Measurements from ENCODE around the gene WDFY4.

Gene WDFY4

DNA sequence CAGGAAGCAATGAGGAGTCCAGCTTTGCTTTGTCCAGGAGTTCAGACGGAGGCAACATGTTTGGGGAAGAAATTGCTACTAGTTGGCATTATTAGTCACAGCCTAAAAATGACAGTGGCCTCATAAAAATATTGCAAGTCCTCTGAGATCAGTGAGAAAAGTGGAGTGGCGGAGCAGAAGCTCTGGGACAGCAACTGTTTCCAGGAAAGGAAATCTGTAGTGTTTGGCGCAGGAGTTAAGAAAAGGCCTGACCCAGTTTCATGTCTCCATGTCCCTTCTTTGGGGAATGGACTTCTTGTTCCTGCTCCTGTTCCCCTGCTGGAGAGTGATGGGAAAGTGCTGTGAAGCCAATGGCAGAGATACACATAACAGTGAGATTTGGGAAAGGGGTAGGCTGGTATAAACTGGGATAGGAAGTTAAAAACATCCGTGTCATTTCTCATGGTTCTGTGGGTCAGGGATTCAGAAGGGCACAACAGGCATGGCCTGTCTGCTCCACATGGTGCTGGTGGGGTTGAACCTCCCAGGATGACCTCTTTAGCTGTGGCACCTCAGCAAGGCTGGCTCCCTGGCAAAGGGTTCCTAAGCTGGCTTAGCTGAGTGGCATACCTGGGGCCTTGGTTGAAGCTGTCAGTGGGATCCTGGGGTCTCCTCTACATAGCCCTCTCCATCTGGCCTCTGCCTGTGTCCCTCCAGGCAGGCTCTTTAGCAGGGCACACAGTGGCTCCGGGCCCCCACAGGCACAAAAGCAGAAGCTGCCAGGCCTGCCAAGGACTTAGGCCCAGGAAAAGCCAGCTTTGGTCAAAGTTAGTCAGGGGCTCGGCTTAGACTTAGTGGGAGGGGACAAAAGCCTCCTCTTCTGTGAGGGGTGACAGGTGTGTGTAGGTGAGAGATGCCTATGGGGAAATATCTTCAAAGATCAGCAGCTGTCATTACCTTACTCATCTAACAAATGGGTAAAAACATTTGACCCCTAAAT, 77.7 kb downstream of the WDFY4 start:
- Histone ChIP-seq H3K4me3 (ENCODE audit: low read length) (no peak overlapping the region), H3K9ac (ENCODE audit: low read depth, low read length) (no peak overlapping the region), H3K9me3 (replicated peaks; ENCODE audit: low read length) (no peaks in the 10 kb centered on the region), H3K4me2 (ENCODE audit: low read length) (no peak overlapping the region), H3K27me3 (ENCODE audit: control insufficient read depth, insufficient read depth, low read length) (peaks cover 40% of the 10 kb centered on the region), H3K4me1 (ENCODE audit: control insufficient read depth, insufficient read depth, low read length) (no peaks in the 10 kb centered on the region), H3K36me3 (ENCODE audit: insufficient read depth, low read length) (no peaks in the 10 kb centered on the region)

- Histone ChIP-seq H3K36me3 (ENCODE audit: insufficient read depth, low read length) (no peaks in the 10 kb centered on the region), H3K4me3 (ENCODE audit: low read length) (no peak overlapping the region), H3K4me1 (ENCODE audit: control insufficient read depth, insufficient read depth, low read length) (no peaks in the 10 kb centered on the region), H3K4me2 (ENCODE audit: low read length) (no peak overlapping the region), H3K9me3 (replicated peaks; ENCODE audit: low read length) (no peaks in the 10 kb centered on the region), H3K27me3 (ENCODE audit: control insufficient read depth, insufficient read depth, low read length) (peaks cover 40% of the 10 kb centered on the region), H3K9ac (ENCODE audit: low read depth, low read length) (no peak overlapping the region)
These were observed 78.8 kb downstream of the WDFY4 start for GRCh38 chr10:48763403-48763965.

GRCh38 chr10:48764486-48764885, 79.8 kb downstream of the WDFY4 start:
- Histone ChIP-seq H3K9me3 (replicated peaks; ENCODE audit: low read length) (no peaks in the 10 kb centered on the region), H3K4me2 (ENCODE audit: low read length) (no peak overlapping the region), H3K9ac (ENCODE audit: low read depth, low read length) (no peak overlapping the region), H3K4me3 (ENCODE audit: low read length) (no peak overlapping the region), H3K27me3 (ENCODE audit: control insufficient read depth, insufficient read depth, low read length) (peaks cover 40% of the 10 kb centered on the region), H3K4me1 (ENCODE audit: control insufficient read depth, insufficient read depth, low read length) (no peaks in the 10 kb centered on the region), H3K36me3 (ENCODE audit: insufficient read depth, low read length) (no peaks in the 10 kb centered on the region)

DNA sequence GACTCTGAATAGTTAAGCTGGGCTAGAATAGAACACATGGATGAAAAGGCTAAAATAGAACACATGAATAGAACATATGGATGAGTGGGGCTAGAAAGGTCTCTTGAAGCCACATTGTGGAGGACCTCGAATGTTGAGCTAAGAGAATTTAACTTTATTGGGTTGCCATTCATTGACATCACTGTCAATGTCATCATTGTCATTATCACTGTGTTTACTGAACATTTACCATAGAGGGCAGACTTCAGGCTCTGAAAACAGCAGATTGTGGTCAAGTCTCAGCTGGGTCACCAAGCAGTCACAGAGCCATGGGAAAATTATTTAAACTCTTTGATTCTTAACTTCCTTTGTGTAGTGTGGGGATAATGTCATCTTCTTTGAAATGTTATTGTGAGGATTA, 80.4 kb downstream of the WDFY4 start:
- Histone ChIP-seq H3K27me3 (ENCODE audit: control insufficient read depth, insufficient read depth, low read length) (peaks cover 40% of the 10 kb centered on the region), H3K9ac (ENCODE audit: low read depth, low read length) (no peak overlapping the region), H3K4me2 (ENCODE audit: low read length) (no peak overlapping the region), H3K36me3 (ENCODE audit: insufficient read depth, low read length) (no peaks in the 10 kb centered on the region), H3K4me1 (ENCODE audit: control insufficient read depth, insufficient read depth, low read length) (no peaks in the 10 kb centered on the region), H3K4me3 (ENCODE audit: low read length) (no peak overlapping the region), H3K9me3 (replicated peaks; ENCODE audit: low read length) (no peaks in the 10 kb centered on the region)

GRCh38 chr10:48765527-48765926, 80.9 kb downstream of the WDFY4 start:
- no peaks in the 10 kb centered on the region for H3K9me3 ChIP-seq (replicated peaks; ENCODE audit: low read length)
- no peaks in the 10 kb centered on the region for H3K36me3 ChIP-seq (ENCODE audit: insufficient read depth, low read length)
- no peak overlapping the region for H3K9ac ChIP-seq (ENCODE audit: low read depth, low read length)
- no peaks in the 10 kb centered on the region for H3K4me1 ChIP-seq (ENCODE audit: control insufficient read depth, insufficient read depth, low read length)
- no peak overlapping the region for H3K4me3 ChIP-seq (ENCODE audit: low read length)
- no peak overlapping the region for H3K4me2 ChIP-seq (ENCODE audit: low read length)
- peaks cover 40% of the 10 kb centered on the region for H3K27me3 ChIP-seq (ENCODE audit: control insufficient read depth, insufficient read depth, low read length)

- no peak overlapping the region for H3K4me2 ChIP-seq (ENCODE audit: low read length)
- no peaks in the 10 kb centered on the region for H3K9me3 ChIP-seq (replicated peaks; ENCODE audit: low read length)
- no peak overlapping the region for H3K4me3 ChIP-seq (ENCODE audit: low read length)
- H3K9ac ChIP-seq (ENCODE audit: low read depth, low read length): no peak overlapping the region
- H3K4me1 ChIP-seq (ENCODE audit: control insufficient read depth, insufficient read depth, low read length): no peaks in the 10 kb centered on the region
- no peaks in the 10 kb centered on the region for H3K36me3 ChIP-seq (ENCODE audit: insufficient read depth, low read length)
- peaks cover 42% of the 10 kb centered on the region for H3K27me3 ChIP-seq (ENCODE audit: control insufficient read depth, insufficient read depth, low read length)
These were observed 82.9 kb downstream of the WDFY4 start for GRCh38 chr10:48767373-48768143.

DNA sequence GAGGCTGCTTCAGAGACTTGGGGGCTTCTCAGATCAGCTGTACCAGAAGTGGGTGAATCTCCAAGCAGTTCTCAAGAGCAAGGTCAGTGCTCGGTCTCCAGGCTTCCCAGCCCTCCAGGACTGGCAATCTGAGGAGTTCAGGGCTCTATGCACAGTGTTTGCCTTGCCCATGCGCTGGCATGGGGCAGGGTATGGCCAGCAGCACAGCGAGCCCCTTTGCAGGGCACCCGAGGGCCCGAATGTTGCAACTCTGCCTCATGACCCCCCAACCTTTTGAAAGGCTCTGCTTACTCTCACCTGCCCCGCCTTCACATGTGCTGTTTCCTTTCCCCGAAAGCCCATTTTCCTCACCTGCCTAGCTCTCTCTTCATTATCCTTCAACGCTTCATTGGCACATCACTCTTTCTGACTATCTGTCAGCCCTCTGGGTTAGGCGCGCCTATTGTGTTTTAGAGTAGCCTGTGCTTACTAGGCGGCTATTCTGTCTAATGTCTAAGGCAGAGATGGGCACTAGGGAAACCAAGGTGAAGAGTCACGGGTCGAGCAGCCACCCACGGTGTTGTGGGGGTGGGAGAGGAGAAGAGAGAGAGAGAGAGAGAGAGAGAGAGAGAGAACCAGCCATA, 83.6 kb downstream of the WDFY4 start:
- Histone ChIP-seq H3K9me3 (replicated peaks; ENCODE audit: low read length) (no peaks in the 10 kb centered on the region), H3K9ac (ENCODE audit: low read depth, low read length) (no peak overlapping the region), H3K4me3 (ENCODE audit: low read length) (no peak overlapping the region), H3K4me1 (ENCODE audit: control insufficient read depth, insufficient read depth, low read length) (no peaks in the 10 kb centered on the region), H3K4me2 (ENCODE audit: low read length) (no peak overlapping the region), H3K36me3 (ENCODE audit: insufficient read depth, low read length) (no peaks in the 10 kb centered on the region), H3K27me3 (ENCODE audit: control insufficient read depth, insufficient read depth, low read length) (peaks cover 44% of the 10 kb centered on the region)

GRCh38 chr10:48768926-48769325, 84.3 kb downstream of the WDFY4 start:
- Histone ChIP-seq H3K36me3 (ENCODE audit: insufficient read depth, low read length) (no peaks in the 10 kb centered on the region), H3K9ac (ENCODE audit: low read depth, low read length) (no peak overlapping the region), H3K4me2 (ENCODE audit: low read length) (no peak overlapping the region)

GRCh38 chr10:48769706-48770435, 85.2 kb downstream of the WDFY4 start:
- Histone ChIP-seq H3K9ac (ENCODE audit: low read depth, low read length) (no peak overlapping the region), H3K4me3 (ENCODE audit: low read length) (no peak overlapping the region), H3K9me3 (replicated peaks; ENCODE audit: low read length) (no peaks in the 10 kb centered on the region), H3K4me1 (ENCODE audit: control insufficient read depth, insufficient read depth, low read length) (no peaks in the 10 kb centered on the region), H3K27me3 (ENCODE audit: control insufficient read depth, insufficient read depth, low read length) (peaks cover 37% of the 10 kb centered on the region), H3K4me2 (ENCODE audit: low read length) (no peak overlapping the region), H3K36me3 (ENCODE audit: insufficient read depth, low read length) (no peaks in the 10 kb centered on the region)

More at GRCh38 chr10:48768926-48769325, 84.3 kb downstream of the WDFY4 start:
- no peak overlapping the region for H3K4me3 ChIP-seq (ENCODE audit: low read length)
- H3K4me1 ChIP-seq (ENCODE audit: control insufficient read depth, insufficient read depth, low read length): no peaks in the 10 kb centered on the region
- no peaks in the 10 kb centered on the region for H3K9me3 ChIP-seq (replicated peaks; ENCODE audit: low read length)
- H3K27me3 ChIP-seq (ENCODE audit: control insufficient read depth, insufficient read depth, low read length): peaks cover 47% of the 10 kb centered on the region

DNA sequence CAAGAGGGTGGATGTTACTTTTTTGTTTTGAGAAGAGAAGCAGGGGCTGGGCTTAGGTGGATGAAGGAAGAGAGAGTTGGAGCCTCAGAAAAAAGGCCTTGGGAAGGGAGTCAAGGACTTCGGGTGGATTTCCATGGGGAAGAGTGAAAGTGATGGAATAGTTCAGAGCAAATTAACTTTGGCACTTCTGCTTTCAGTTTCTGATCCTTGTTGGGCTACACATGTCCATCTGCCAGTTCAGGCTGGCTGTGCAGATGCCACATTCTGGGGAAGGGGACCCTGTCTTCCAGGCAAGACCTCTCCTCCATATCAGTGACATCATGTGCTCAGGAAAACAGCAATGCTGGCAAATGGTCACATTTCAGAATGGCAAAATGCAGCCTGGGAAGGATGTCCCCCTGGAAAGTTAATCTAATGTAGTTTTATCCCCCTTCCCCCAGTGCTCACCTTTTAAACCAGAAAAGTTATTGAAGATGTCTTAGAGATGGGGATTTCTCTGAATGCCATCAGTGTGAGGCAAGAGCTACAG, 86.0 kb downstream of the WDFY4 start:
- Histone ChIP-seq H3K36me3 (ENCODE audit: insufficient read depth, low read length) (no peaks in the 10 kb centered on the region), H3K27me3 (ENCODE audit: control insufficient read depth, insufficient read depth, low read length) (peaks cover 32% of the 10 kb centered on the region), H3K4me1 (ENCODE audit: control insufficient read depth, insufficient read depth, low read length) (no peaks in the 10 kb centered on the region), H3K9ac (ENCODE audit: low read depth, low read length) (no peak overlapping the region), H3K9me3 (replicated peaks; ENCODE audit: low read length) (no peaks in the 10 kb centered on the region), H3K4me2 (ENCODE audit: low read length) (no peak overlapping the region), H3K4me3 (ENCODE audit: low read length) (no peak overlapping the region)

Data from skeletal muscle satellite cell (primary cell).